OCI-LY3 (cell line): Measurements from ENCODE around the gene ANKIB1.

Experiments
- CTCF ChIP-seq: fragments of 200-600, 300-600 bp; sonication (generic); IDR thresholded peaks from 2 replicates; pipeline ENCODE4 v1.5.1; 2014; ENCODE audit warnings: antibody characterized with exemption, low read length, low read depth
- EZH2phosphoT487 ChIP-seq: fragments of 200-600 bp; shearing (Covaris generic); IDR thresholded peaks from 2 replicates; pipeline ENCODE4 v1.6.1; 2018; ENCODE audit warnings: antibody characterized with exemption, mixed run types, low read depth

GRCh38 chr7:92357260-92357659 is 111.5 kb downstream of the ANKIB1 start:
- TF ChIP-seq CTCF (no peak), EZH2phosphoT487 (no peak)
